Measurements from ENCODE around the gene SLC3A2. TPM values are rescaled to one million over a fixed set of nuclear protein-coding genes. Genes with fewer than 3 reads are reported as not detected.
A peak's percentile ranks its signal among the peaks of the same experiment; 100 is the strongest.
"Not testable (repeated sequence)": the region's sequence is repeated elsewhere in the genome, so short reads cannot be mapped to it uniquely, and the experiment has no call there.

SLC3A2 gene
- total RNA-seq, 1 donor from 2014 or later: 87.3 TPM

DNA sequence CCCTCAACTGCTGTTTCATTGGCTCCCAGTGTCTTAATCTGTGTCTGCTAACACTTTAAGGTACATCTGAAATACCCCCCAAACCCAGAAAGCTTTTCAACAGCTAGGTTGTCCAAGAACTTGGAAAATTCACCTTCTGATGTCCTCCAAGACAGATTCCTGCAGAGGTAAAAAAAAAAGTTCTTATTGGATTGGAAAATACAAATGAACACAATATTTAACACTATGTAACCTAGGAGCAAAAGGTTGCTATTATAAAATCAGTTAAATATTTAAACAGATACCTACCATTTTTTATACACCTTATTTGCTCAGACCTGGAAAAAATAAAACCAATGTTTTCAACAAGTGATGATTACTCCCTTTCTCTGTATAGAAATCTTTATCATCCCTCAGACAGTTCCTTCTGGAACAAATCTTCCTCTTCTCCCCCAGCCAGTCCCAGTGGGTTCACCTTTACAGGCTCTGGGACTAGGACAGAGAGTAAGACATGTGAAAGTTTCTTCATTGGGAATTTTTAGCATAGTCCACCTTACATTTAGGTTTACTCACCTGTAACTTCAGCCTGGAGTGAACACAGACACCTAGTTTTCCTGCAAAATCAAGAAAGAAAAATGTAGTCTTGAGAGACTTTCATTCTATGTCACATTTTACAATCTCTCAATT, 28.0 kb upstream of the SLC3A2 start:
- DNase-seq: no peak

DNA sequence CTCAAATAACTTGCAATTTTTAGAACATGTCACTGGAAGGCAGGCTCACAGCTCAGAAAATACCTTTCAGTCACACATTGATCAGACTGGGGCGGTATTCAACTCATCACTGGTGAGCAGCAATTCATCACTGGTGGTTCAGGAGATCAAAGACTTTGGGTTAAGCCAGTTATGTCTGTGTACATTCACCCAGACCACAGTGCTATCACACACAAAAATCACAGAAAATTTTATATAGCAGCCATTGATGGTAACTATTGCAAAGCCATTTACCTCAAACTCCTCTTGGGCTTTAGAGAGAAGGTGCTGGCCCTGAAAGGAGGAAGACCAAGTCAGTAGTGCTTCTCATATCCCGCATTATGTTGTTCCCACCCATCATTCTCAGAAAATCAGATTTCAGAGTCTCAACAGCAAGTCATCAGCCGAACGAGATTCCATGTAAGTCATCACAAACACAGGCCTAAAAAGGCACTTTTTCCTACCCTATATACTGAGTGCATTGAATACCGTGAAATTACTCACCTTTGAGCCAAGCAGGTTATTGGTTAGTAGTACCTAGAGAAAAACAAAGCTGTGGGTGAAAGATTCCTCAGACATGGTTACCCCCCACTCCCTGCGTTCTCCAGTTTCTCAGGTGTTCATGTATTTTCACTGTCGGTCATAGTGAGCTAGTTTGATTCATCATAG, 27.3 kb upstream of the SLC3A2 start:
- no peak for DNase-seq

DNA sequence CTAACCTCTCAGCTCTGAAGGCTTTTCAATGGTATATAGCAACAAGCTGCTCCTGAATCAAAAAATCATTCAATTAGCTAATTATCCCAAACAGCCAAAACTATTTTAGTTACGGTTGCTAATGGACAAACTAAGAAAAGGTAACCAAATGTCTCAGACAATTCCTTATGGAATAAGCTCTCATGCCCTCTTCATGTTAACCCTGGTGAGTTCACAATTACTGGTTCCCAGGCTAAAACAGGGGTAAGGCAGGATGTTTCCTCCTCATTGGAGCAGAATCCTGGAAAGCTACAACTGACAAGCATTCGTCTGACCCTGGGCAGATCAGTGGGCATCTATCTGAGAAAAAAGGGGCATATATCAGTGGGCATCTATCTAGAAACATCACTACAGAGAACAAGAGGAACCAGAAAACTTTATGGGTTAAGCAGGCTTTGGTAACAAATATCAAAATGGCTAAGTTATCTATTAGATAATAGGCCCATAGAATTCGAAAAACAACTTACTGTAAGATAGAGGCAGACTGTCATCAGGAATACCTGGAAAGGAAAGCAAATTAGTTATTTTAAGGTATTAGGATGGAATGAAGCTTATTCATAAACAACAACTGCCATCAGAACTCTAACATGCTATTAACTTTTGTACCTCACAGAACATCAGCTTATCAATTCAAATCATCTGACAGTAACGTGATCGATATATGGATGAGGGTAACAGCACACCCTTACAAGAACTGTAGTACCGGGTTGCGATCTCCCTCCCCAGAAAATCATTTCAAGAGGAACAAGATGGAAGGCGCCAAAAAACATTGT, 26.5 kb upstream of the SLC3A2 start:
- DNase-seq: no peak

DNA sequence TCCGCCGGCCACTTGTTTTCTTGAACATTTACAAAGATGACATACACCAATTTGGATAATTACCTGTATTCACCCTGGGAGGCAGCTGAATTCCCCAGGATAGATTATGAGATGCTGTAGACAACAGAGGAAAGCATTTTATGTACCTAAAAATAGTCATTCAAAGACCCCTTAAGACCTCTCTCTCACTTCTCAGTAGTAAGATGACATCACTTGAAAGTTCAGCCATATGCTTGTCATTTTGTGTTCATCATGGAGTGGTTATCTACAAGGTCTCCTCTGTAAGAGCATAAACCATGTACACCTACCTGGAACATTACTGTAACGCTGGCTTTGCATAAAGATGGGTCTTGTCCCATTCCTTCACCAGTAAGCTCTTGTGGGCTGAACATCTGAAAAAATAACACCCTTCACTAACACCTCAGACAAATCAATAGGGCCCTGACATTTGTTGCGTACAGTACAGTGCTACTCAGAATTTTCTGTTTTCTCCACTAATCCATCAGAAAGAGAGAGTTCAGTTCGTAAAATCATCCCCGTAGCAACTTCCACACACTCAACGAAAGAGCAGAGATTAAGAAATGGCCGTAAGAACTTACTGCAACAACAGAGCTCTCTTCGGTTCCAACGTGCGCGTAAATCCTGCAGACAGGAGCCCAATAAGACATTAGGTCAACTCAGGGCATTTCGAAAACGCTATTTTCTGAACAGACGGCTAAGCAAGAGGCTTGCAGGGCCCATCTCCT, 25.7 kb upstream of the SLC3A2 start:
- DNase-seq: no peak

DNA sequence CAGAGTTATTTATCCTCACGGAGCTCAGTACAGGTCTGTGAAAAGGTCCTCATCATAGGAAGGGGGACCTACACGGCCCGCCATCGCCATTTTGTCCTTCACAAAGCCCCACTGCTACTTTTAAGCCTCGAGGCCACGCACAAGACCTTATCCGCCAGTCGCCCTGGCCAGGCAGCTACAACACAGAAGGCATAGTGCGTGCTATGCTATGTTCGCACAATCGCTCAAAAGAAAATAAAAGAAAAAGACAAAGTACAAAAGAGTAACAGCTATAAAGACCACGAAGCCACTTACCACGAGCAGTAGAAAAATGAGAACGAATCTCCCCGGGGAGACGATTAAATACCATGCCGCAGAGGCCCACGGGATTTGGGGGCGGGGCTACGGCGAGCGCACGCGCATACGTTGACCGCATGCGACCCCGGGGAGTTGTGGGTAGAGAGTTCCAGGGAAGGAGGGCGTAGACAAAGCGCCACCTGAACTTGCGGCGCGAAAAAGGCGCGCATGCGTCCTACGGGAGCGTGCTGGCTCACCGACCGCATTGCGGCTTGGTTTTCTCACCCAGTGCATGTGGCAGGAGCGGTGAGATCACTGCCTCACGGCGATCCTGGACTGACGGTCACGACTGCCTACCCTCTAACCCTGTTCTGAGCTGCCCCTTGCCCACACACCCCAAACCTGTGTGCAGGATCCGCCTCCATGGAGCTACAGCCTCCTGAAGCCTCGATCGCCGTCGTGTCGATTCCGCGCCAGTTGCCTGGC, 24.9 kb upstream of the SLC3A2 start:
- peak; percentile 93 for DNase-seq

DNA sequence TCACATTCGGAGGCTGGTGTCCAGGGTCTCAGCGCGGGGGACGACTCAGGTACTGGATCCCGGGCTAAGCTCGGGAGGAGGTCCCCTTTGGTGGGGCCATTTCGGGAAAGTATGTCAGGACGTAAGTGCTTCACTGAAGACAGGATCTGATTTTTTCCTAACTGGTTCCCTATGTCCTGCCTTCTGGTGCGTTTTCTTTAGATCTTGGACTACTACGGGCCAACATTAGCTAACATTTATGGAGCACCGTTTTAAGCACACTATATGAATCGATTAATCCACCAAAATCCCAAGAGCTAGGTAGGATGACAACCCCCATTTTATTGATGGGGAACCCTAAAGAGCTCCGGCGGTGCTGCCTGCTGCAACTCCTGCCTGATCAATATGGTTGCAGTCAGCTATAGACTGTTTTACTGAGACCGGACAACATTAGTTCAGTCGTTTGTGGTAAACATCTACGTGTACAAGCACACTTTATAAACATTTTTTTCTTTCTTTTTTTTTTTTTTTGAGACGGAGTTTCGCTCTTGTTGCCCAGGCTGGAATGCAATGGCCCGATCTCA, 24.3 kb upstream of the SLC3A2 start:
- no peak for DNase-seq

DNA sequence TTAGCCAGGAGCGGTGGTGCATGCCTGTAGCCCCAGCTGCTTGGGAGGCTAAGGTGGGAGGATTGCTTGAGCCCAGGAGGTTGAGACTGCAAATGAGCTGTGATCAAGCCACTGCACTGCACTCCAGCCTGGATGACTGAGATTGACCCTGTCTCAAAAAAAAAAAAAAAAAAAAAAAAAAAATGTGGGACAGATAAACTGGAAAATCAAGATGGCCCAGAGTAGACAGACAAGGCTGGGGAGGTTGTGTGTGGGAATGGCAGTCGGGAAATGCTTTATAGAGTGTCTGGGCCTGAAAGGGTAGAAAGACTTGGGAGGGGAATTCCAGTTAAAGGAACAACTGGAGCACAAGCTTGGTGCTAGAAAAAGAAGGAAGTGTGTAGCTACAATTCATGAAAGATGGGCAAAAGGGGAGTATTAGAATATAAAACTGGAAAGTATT, 23.1 kb upstream of the SLC3A2 start:
- no peak for DNase-seq

DNA sequence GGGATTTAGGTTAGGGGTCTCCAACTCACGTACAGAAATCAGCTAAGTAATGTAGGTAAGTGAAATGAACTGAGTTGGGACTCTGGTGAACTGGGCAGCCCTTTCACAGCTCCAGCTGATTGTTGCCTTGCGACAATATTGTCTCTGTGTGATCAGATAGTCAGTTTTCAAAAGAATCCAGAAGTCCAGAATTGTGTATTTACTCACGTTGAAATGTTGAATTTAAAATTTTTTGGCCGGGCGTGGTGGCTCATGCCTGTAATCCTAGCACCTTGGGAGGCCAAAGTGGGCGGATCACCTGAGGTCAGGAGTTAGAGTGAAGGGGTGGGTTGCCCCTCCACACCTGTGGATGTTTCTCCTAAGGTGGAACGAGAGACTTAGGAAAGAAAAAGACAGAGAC, 22.5 kb upstream of the SLC3A2 start:
- no peak for DNase-seq

DNA sequence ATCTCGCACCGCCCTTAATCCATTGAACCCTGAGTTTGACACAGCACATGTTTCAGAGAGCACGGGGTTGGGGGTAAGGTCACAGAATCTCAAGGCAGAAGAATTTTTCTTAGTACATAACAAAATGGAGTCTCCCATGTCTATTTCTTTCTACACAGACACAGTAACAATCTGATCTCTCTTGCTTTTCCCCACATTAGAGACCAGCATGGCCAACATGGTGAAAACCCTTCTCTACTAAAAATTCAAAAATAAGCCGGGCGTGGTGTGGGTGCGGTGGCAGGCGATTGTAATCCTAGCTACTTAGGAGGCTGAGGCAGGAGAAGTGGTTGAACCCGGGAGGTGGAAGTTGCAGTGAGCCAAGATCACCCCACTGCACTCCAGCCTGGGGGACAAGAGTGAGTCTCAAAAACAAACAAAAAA, 21.4 kb upstream of the SLC3A2 start:
- DNase-seq: not testable (repeated sequence)

DNA sequence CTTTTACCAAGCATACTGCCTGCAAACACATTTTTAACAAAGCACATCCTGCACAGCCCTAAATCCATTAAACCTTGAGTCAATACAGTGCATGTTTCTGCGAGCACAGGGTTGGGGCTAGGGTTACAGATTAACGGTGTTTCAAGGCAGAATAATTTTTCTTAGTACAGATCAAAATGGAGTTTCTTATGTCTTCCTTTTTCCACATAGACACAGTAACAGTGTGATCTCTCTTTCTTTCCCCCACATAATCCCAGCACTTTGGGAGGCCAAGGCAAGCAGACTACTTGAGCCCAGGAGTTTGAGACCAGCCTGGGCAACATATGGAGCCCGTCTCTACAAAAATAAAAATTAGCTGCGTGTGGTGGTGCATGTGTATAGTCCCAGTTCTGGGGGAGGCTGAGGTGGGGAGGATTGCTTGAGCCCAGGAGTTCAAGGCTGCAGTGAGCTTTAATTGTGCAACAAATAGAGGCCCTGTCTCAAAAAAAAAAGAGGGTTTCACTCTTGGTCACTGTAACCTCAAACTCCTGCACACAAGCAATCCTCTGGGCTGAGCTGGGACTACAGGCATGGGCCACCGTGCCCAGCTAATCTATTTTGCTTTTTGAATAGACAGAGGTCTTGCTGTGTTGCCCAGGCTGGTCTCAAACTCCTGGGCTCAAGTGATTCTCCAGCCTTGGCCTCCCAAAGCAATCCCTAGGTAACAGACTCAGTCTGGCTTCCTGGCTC, 19.7 kb upstream of the SLC3A2 start:
- no peak for DNase-seq

DNA sequence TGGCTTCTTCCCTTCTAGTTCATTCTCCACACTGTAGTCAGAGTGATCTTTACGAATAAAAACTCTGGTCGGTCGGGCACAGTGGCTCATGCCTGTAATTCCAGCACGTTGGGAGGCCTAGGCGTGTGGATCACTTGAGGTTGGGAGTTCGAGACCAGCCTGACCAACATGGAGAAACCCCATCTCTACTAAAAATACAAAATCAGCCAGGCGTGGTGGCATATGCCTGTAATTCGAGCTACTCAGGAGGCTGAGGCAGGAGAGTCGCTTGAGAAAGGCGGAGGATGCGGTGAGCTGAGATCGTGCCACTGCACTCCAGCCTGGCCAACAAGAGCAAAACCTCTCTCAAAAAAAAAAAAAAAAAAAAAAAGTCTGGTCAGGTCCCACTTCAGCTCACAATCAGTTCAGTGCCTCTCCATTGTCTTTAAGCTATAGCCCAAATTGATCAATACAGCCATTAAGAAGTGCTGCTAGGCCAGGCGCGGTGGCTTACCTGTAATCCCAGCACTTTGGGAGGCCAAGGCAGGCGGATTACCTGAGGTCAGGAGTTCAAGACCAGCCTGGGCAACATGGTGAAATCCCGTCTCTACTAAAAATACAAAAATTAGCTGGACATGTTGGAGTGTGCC, 19.0 kb upstream of the SLC3A2 start:
- DNase-seq: not testable (repeated sequence)

DNA sequence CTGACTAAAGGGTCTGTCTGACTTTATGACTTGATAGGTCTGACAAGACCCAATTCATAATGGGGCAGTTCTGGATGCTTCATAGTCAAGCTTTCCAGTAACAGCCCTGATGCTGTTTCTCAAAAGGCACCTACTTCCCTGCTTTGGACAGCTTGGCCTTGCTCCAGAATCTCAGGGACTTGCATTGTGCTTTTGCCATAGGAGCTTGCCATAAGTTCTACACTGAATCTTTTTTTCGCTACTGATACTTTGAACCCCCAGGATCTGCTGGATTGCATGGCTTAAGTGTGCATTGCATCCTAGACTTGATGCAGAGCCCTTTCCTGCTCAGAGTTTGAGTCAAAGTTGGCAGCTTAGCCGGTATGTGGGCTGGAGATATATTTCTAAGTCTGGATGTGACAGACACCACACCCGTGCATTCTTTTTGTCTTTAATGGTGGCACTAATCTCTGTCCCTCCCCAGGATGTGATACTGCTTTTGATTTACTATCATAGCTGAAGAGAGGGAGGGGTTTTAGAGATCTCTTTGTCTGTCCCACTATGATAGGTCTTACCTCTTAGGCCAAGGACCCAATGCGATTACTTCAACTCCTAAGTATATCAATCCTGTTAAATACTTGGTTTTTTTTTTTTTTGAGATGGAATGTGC, 16.9 kb upstream of the SLC3A2 start:
- no peak for DNase-seq

DNA sequence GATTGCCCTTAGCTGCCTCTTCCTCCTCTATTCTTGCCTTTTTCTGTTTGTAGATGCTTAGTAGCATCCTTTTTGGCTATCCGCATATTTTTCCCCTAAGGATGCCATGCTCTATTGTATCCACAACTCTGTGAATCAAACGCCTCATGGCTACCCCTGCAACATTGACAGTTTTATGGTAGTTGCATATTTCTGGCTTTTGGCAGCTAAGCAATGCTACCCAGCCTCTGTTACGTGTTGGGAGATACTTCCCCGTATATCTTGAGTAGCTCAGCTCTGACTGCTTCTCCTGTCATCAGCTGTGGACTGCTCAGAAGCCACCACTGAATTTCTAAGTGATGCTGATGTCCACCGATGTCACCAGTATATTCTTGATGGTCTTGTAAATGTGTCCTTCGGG, 15.1 kb upstream of the SLC3A2 start:
- DNase-seq: no peak

DNA sequence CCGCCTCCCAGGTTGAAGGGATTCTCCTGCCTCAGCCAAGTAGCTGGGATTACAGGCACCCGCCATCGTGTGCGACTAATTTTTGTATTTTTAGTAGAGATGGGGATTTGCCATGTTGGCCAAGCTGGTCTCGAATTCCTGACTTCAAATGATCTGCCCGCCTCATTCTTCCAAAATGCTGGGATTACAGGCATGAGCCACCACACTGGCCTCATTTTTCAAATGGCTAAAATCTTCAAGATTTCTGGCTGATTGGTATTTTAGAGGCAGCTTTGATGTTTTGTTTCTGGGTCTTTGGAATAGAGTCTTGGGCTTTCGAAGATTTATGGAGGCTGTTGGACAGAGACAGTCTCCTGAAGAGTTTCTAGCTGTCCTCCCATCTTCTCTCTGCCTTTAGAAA, 5.8 kb upstream of the SLC3A2 start:
- DNase-seq: no peak

DNA sequence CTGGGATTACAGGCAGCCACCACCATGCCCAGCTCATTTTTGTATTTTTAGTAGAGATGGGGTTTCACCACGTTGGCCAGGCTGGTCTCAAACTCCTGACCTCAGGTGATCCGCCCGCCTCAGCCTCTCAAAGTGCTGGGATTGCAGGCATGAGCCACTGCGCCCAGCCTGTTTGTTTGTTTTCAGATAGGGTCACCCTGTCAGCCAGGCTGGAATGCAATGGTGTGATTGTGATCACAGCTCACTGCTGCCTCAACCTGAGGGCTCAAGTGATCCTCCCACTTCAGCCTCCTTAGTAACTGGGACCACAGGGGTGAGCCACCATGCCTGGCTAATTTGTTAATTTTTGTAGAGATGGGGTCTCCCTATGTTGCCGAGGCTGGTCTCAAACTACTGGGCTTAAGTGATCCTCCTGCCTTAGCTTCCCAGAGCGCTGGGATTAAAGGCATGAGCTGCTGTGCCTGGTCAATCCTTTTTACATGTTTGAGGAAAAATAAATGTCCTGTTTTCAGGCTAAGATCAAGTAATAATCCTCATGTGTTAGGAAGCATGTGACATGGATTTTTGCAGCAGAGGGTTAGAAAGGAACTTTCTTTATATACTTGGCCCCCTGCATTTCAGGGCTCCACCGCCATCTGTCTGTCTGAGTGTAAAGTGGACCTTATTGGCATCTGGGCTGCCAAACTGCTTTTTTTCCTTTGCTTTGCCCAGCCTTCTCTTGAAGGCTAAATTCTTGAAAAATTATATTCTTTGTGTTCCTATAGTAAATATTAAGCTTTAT, 4.8 kb upstream of the SLC3A2 start:
- DNase-seq: no peak

DNA sequence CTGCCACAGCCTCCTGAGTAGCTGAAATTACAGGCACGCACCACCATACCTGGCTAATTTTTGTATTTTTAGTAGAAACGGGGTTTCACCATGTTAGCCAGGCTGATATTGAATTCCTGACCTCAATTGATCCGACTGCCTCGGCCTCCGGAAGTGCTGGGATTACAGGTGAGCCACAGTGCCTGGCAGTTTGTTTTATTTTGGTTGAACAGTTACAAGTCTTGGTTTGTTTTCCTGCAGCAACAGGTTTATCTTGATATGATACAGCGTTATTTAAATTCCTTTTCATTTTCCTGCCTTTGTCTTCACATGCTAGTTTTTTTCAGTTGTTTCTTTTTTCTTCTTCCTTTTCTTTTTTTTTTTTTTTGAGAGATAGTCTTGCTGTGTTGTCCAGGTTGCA, 4.0 kb upstream of the SLC3A2 start:
- no peak for DNase-seq

DNA sequence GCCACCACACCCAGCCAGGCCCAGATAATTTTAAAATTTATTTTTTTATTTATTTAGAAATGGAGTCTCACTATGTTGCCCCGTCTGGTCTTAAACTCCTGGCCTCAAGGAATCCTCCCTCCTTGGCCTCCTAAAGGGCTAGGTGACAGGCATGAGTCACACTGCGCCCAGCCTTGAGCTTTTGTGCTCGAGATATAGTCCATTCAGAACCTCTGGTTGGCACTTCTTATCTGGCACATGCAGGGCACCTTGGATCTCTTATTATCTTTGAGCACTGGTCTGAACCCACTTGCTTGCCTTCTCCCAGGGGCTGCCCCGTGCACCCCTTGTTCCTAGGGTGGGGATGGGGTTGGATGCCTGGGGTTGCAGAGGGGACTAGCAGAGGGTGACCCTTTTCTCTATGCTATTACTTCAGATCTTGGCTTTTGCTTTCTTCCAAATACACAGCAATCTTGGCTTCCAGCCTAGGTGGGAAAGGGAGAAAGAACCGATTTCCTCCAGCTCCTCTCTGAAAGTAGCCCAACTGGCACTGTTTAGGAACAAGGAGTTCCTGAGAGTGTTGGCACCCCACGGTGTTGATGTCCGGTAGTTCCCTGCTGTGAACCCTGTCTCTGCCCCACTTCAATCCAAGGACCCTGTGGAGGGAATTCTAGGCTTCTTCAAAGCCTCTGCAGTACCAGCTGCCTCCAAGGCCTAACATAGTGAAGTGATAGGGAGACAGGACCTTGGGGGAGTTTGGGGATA, 1.3 kb upstream of the SLC3A2 start:
- no peak for DNase-seq

DNA sequence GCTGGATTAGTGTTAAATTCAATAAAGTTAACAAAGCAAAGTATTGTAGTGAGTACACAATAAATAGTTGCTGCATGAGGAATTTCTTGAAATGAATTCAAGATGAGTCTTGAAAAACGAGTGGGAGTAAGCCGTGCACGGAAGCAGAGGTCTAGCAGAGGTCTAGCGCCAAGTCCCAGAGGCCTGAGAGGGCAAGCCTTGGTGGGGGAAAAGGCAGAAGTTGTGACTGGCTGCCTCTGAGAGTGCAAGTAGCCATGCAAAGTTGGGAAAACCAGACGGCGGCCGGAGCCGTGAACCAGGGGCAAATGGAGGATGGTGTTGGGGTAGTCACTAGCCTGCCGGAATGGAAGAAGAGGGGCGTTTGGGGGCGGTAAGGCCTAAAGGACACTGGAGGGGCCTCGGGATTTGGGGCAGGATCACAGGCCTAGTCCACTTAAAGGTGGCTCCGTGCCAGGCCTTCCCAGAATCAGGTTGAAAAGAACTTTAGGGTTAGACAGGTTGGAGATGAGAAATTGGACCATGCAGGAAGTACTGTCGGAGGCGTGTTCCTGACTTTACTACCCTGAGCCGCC, 379 bp upstream of the SLC3A2 start:
- DNase-seq: no peak

All from occipital lobe (tissue), 2 donors.